Suprapubic skin (tissue), 4 donors: ENCODE data around the gene DDX25. TPM values are rescaled to one million over a fixed set of nuclear protein-coding genes. Genes with fewer than 3 reads are reported as not detected.

Experiments used
- DNase-seq, 2 donors: peaks; one replicate each; pipeline ENCODE4 v3.0.0-alpha.2; 2019; ENCODE audit warnings: low spot score in 2 of 2
- H3K27ac ChIP-seq: fragments of 200-600 bp; sonication (generic); one replicate; pipeline ENCODE4 v1.5.1; 2019
- H3K27me3 ChIP-seq: fragments of 200-600 bp; sonication (generic); one replicate; pipeline ENCODE4 v1.5.1; 2019
- H3K36me3 ChIP-seq: fragments of 200-600 bp; sonication (generic); one replicate; pipeline ENCODE4 v1.5.1; 2019
- H3K4me1 ChIP-seq: fragments of 200-600 bp; sonication (generic); one replicate; pipeline ENCODE4 v1.5.1; 2019
- H3K4me3 ChIP-seq: fragments of 200-600 bp; sonication (generic); one replicate; pipeline ENCODE4 v1.5.1; 2019; ENCODE audit warnings: mild to moderate bottlenecking
- H3K9me3 ChIP-seq: fragments of 200-600 bp; sonication (generic); one replicate; pipeline ENCODE4 v1.5.1; 2019
- EP300 ChIP-seq: sonication (generic); formaldehyde crosslinking; IDR thresholded peaks from one replicate; pipeline ENCODE4 v1.6.1; 2017; ENCODE audit warnings: antibody characterized with exemption
- POLR2A ChIP-seq, 2 donors: fragments of 450-650 bp; IDR thresholded peaks; one replicate each; pipeline ENCODE4 v1.6.1; 2017; ENCODE audit warnings: antibody characterized with exemption in 2 of 2, mild to moderate bottlenecking in 2 of 2, moderate library complexity in 2 of 2
- POLR2AphosphoS5 ChIP-seq, 3 donors: sonication (generic); formaldehyde crosslinking; IDR thresholded peaks; one replicate each; pipeline ENCODE4 v1.6.1; 2017; ENCODE audit warnings: antibody characterized with exemption in 3 of 3
- WGBS: methylation state at CpG from one replicate; pipeline ENCODE4 v1.1.5; 2018; 5-methylcytosine and 5-hydroxymethylcytosine counted together
- total RNA-seq, 4 donors: library from RNA; depleted of rRNA; stranded (reverse); fragments of >200 nt; gene quantifications; one replicate each; pipeline ENCODE4 v1.1.0, GENCODE V29; 2016
- TF ChIP-seq, protein P1 (sequence below), 2 donors: fragments of 200-600 bp in 1 of 2; fragments of 450-650 bp in 1 of 2; sonication (generic) in 1 of 2; IDR thresholded peaks; one replicate each; pipeline ENCODE4 v1.5.1; 2016 to 2019; ENCODE audit warnings: antibody characterized with exemption in 2 of 2, mild to moderate bottlenecking in 1 of 2, moderate library complexity in 1 of 2

DDX25 gene
- total RNA-seq, 4 donors from 2014 or later = 0.15 to 1.2 (median 0.32) TPM; not detected in 1

- TF ChIP-seq, protein P1, sequence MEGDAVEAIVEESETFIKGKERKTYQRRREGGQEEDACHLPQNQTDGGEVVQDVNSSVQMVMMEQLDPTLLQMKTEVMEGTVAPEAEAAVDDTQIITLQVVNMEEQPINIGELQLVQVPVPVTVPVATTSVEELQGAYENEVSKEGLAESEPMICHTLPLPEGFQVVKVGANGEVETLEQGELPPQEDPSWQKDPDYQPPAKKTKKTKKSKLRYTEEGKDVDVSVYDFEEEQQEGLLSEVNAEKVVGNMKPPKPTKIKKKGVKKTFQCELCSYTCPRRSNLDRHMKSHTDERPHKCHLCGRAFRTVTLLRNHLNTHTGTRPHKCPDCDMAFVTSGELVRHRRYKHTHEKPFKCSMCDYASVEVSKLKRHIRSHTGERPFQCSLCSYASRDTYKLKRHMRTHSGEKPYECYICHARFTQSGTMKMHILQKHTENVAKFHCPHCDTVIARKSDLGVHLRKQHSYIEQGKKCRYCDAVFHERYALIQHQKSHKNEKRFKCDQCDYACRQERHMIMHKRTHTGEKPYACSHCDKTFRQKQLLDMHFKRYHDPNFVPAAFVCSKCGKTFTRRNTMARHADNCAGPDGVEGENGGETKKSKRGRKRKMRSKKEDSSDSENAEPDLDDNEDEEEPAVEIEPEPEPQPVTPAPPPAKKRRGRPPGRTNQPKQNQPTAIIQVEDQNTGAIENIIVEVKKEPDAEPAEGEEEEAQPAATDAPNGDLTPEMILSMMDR (IDR thresholded peaks at IDR 0.05) = no peak
- TF ChIP-seq POLR2A (IDR thresholded peaks at IDR 0.05) (no peak), EP300 (no peak), POLR2AphosphoS5 (IDR thresholded peaks at IDR 0.05) (no peak)
- Histone ChIP-seq H3K4me1 (no peaks in the 10 kb centered on the region), H3K27ac (no peak overlapping the region), H3K4me3 (no peak overlapping the region), H3K36me3 (no peaks in the 10 kb centered on the region), H3K27me3 (no peaks in the 10 kb centered on the region), H3K9me3 (no peaks in the 10 kb centered on the region)
- DNase-seq = no peak
These were observed 32.2 kb upstream of the DDX25 start for GRCh38 chr11:125872138-125872491.

- Histone ChIP-seq H3K36me3 (no peaks in the 10 kb centered on the region), H3K4me1 (no peaks in the 10 kb centered on the region), H3K27ac (no peak overlapping the region), H3K27me3 (no peaks in the 10 kb centered on the region), H3K4me3 (no peak overlapping the region), H3K9me3 (no peaks in the 10 kb centered on the region)
- 79% methylated on average over 13 of the region's 20 CpGs for WGBS
- no peak for TF ChIP-seq EP300
- DNase-seq = no peak
These were observed 30.3 kb upstream of the DDX25 start for GRCh38 chr11:125873881-125874555.

GRCh38 chr11:125874556-125875124 is 29.7 kb upstream of the DDX25 start:
- no peak overlapping the region for H3K4me3 ChIP-seq
- 19% methylated on average over 8 of the region's 8 CpGs for WGBS
- DNase-seq = no peak

DNA sequence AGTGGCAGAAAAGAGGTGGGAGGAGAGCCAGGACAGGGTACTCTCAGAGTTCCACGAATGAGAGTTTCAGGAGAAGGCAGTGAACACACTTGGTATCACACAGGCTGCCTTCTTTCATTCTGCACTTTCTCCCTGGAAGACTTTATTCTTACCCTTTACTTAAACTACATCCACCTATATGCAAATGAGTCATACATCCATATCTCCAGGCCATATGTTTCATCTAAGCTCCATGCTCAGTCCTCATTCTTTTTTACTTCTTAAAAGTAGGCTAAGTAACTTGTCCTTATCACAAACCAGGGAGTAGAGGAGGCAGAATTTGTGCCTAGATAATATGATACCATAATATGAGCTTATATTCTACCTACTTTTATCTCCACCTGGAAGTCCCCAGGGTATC is 23.0 kb upstream of the DDX25 start:
- Histone ChIP-seq H3K4me3 (no peak overlapping the region), H3K27ac (no peak overlapping the region), H3K9me3 (no peaks in the 10 kb centered on the region), H3K4me1 (no peaks in the 10 kb centered on the region), H3K36me3 (no peaks in the 10 kb centered on the region), H3K27me3 (no peaks in the 10 kb centered on the region)
- 60% methylated on average over 1 of the region's 1 CpG for WGBS
- TF ChIP-seq POLR2AphosphoS5 (IDR thresholded peaks at IDR 0.05) = no peak
- no peak for TF ChIP-seq EP300
- TF ChIP-seq, protein P1 (IDR thresholded peaks at IDR 0.05) = no peak
- TF ChIP-seq POLR2A (IDR thresholded peaks at IDR 0.05) = no peak
- DNase-seq = no peak

More at GRCh38 chr11:125874556-125875124, 29.7 kb upstream of the DDX25 start:
- TF ChIP-seq POLR2AphosphoS5 (IDR thresholded peaks at IDR 0.05) (no peak), EP300 (no peak), POLR2A (IDR thresholded peaks at IDR 0.05) (no peak)
- TF ChIP-seq, protein P1 (IDR thresholded peaks at IDR 0.05) = peak; percentile 41 to 67
- Histone ChIP-seq H3K9me3 (no peaks in the 10 kb centered on the region), H3K27ac (no peak overlapping the region), H3K4me1 (no peaks in the 10 kb centered on the region), H3K36me3 (no peaks in the 10 kb centered on the region), H3K27me3 (no peaks in the 10 kb centered on the region)

GRCh38 chr11:125883375-125883774 is 20.9 kb upstream of the DDX25 start:
- Histone ChIP-seq H3K27ac (no peak overlapping the region), H3K4me1 (peaks cover 13% of the 10 kb centered on the region), H3K27me3 (no peaks in the 10 kb centered on the region), H3K4me3 (no peak overlapping the region), H3K9me3 (no peaks in the 10 kb centered on the region), H3K36me3 (no peaks in the 10 kb centered on the region)
- 76% methylated on average over 8 of the region's 8 CpGs for WGBS
- TF ChIP-seq POLR2A (IDR thresholded peaks at IDR 0.05) = no peak
- TF ChIP-seq, protein P1 (IDR thresholded peaks at IDR 0.05) = no peak
- no peak for TF ChIP-seq POLR2AphosphoS5 (IDR thresholded peaks at IDR 0.05)
- TF ChIP-seq EP300 = no peak
- no peak for DNase-seq
